ENCODE measurements around the gene CNTN2. TPM values are rescaled to one million over a fixed set of nuclear protein-coding genes. Genes with fewer than 3 reads are reported as not detected.

Gene CNTN2
- total RNA-seq, 1 donor from 2014 or later: 0.58 TPM

DNA sequence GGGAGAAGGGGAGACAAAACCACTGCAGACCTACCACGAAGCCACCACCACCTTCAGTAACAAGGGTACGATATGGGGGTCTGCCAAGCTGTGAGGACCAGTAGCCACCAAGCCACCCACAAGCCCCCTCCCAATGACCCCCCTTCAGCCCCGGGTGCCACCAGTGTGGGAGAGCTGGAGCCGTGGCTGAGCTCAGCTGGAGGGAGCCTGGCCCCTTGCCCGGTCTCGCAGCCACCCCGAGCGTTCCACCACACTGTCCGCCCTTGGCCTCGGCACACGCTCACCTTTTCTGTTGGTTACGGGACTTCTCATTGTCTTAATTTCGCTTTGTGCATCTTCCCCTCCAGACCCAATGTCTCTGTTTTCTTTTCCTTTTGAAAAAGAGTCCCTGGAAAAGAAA is 26.4 kb upstream of the CNTN2 start:
- no peaks in the 10 kb centered on the region for H3K36me3 ChIP-seq
- TF ChIP-seq CTCF (IDR thresholded peaks at IDR 0.05; ENCODE audit: borderline replicate concordance): no peak
- H3K9me3 ChIP-seq (replicated peaks): no peaks in the 10 kb centered on the region
- DNase-seq: no peak
- peaks cover 49% of the 10 kb centered on the region for H3K27me3 ChIP-seq (ENCODE audit: low read depth)
- no peak overlapping the region for H3K4me3 ChIP-seq
- H3K27ac ChIP-seq (replicated peaks): no peak overlapping the region
- intact Hi-C loops (cut with micrococcal nuclease): no loop called here
- H3K4me1 ChIP-seq: peaks cover 12% of the 10 kb centered on the region

DNA sequence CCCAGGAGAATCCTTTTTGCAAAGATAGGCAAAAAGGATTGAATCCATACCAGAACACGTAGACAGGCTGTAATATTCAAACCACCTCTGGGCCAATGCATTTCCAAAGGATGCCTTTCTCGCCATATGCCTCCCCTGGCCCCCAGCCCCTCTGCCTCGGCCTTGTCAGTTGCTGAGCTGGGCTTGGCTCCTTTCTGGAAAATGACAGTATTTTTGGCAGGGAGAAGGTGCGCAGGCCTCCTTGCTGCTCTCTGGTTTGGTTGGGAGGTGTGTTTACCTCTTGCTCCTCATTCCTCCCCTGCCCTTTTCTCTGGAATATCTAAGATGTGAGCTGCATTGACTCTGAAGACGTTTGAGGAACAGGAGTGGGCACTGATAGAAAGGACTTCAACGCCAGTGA is 26.0 kb upstream of the CNTN2 start:
- H3K4me1 ChIP-seq: peaks cover 12% of the 10 kb centered on the region
- H3K27me3 ChIP-seq (ENCODE audit: low read depth): peaks cover 49% of the 10 kb centered on the region
- no peak overlapping the region for H3K4me3 ChIP-seq
- no peaks in the 10 kb centered on the region for H3K9me3 ChIP-seq (replicated peaks)
- H3K36me3 ChIP-seq: no peaks in the 10 kb centered on the region
- DNase-seq: no peak
- TF ChIP-seq CTCF (IDR thresholded peaks at IDR 0.05; ENCODE audit: borderline replicate concordance): no peak
- intact Hi-C loops (cut with micrococcal nuclease): no loop called here
- no peak overlapping the region for H3K27ac ChIP-seq (replicated peaks)

DNA sequence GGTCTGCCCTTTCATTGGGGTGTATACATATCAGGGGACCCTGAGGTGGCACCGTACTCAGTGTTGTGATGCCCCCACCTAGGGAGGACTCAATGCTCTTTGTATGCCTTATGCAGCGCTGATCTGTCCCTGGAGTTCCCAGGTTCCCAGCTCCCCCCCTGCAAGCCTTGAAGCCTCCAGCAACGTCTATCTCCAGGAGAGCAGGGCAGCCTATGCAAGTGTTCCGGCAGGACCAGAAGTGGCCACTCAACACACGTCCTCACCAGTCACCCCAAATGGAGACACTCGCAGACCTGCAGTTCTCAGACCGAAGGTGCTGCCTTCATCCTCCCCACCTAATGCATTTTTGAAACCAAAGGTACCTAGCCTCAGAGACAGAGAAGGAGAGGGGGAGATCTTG is 25.2 kb upstream of the CNTN2 start:
- H3K4me3 ChIP-seq: no peak overlapping the region
- peaks cover 49% of the 10 kb centered on the region for H3K27me3 ChIP-seq (ENCODE audit: low read depth)
- TF ChIP-seq CTCF (IDR thresholded peaks at IDR 0.05; ENCODE audit: borderline replicate concordance): no peak
- DNase-seq: no peak
- no peaks in the 10 kb centered on the region for H3K36me3 ChIP-seq
- H3K9me3 ChIP-seq (replicated peaks): no peaks in the 10 kb centered on the region
- H3K27ac ChIP-seq (replicated peaks): no peak overlapping the region
- intact Hi-C loops (cut with micrococcal nuclease): no loop called here
- peaks cover 12% of the 10 kb centered on the region for H3K4me1 ChIP-seq

- H3K36me3 ChIP-seq: no peaks in the 10 kb centered on the region
- no peak for TF ChIP-seq CTCF (IDR thresholded peaks at IDR 0.05; ENCODE audit: borderline replicate concordance)
- no peaks in the 10 kb centered on the region for H3K9me3 ChIP-seq (replicated peaks)
- peaks cover 52% of the 10 kb centered on the region for H3K27me3 ChIP-seq (ENCODE audit: low read depth)
- no peak for DNase-seq
- intact Hi-C loops (cut with micrococcal nuclease): no loop called here
- H3K4me1 ChIP-seq: peaks cover 11% of the 10 kb centered on the region
- H3K27ac ChIP-seq (replicated peaks): no peak overlapping the region
- no peak overlapping the region for H3K4me3 ChIP-seq
These were observed 24.6 kb upstream of the CNTN2 start for GRCh38 chr1:205018381-205018780.

GRCh38 chr1:205020466-205020865 is 22.5 kb upstream of the CNTN2 start:
- TF ChIP-seq CTCF (IDR thresholded peaks at IDR 0.05; ENCODE audit: borderline replicate concordance): no peak
- intact Hi-C loops (cut with micrococcal nuclease): no loop called here
- DNase-seq: no peak
- Histone ChIP-seq H3K27ac (replicated peaks) (no peak overlapping the region), H3K4me3 (no peak overlapping the region), H3K9me3 (replicated peaks) (no peaks in the 10 kb centered on the region), H3K36me3 (no peaks in the 10 kb centered on the region), H3K27me3 (ENCODE audit: low read depth) (peaks cover 57% of the 10 kb centered on the region), H3K4me1 (no peaks in the 10 kb centered on the region)

DNA sequence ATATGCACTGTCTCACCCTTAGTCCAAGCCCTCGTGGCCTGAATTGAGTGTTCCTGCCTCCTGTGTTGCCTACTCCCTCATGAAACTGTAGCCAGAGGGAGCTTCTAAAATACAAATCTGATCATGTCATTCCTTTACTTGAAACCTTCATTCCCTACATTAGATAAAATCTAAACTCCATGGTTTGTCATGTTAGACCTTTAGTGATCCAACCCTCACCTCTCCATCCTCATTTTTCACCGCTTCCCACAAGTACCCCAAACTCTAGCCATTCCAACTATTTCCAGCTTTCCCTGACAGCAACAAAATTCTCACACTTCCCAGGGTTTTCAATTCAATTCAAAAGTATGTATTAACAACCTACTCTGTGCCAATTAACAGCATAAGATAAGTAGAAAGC is 18.3 kb upstream of the CNTN2 start:
- H3K36me3 ChIP-seq: no peaks in the 10 kb centered on the region
- H3K4me3 ChIP-seq: no peak overlapping the region
- H3K27ac ChIP-seq (replicated peaks): no peak overlapping the region
- H3K9me3 ChIP-seq (replicated peaks): no peaks in the 10 kb centered on the region
- H3K4me1 ChIP-seq: no peaks in the 10 kb centered on the region
- intact Hi-C loops (cut with micrococcal nuclease): no loop called here
- no peak for TF ChIP-seq CTCF (IDR thresholded peaks at IDR 0.05; ENCODE audit: borderline replicate concordance)
- no peak for DNase-seq
- H3K27me3 ChIP-seq (ENCODE audit: low read depth): peaks cover 64% of the 10 kb centered on the region
